Muscle layer of colon (tissue), 2 donors: Measurements from ENCODE around the gene TANGO2.
A peak's percentile ranks its signal among the peaks of the same experiment; 100 is the strongest.

Experiments
- H3K27ac ChIP-seq: one replicate; pipeline ENCODE4 v1.7.0; 2013; ENCODE audit warnings: low read depth, mild to moderate bottlenecking, low read length, moderate library complexity
- H3K27me3 ChIP-seq, 2 donors: one replicate each; pipeline ENCODE4 v1.7.0; 2013; ENCODE audit warnings: low read length in 2 of 2, mild to moderate bottlenecking in 2 of 2; ENCODE audit not compliant: insufficient read depth in 2 of 2, control insufficient read depth in 1 of 2
- H3K36me3 ChIP-seq: one replicate; pipeline ENCODE4 v1.7.0; 2013; ENCODE audit warnings: mild to moderate bottlenecking, low read length; ENCODE audit not compliant: insufficient read depth
- H3K4me1 ChIP-seq: one replicate; pipeline ENCODE4 v1.7.0; 2013; ENCODE audit warnings: mild to moderate bottlenecking, low read length; ENCODE audit not compliant: insufficient read depth
- H3K4me3 ChIP-seq, 2 donors: one replicate each; pipeline ENCODE4 v1.7.0; 2013; ENCODE audit warnings: low read length in 2 of 2, low read depth in 1 of 2, mild to moderate bottlenecking in 1 of 2, moderate library complexity in 1 of 2
- H3K9ac ChIP-seq: one replicate; pipeline ENCODE4 v1.7.0; 2013; ENCODE audit warnings: low read length
- H3K9me3 ChIP-seq: one replicate; pipeline ENCODE4 v1.7.0; 2013; ENCODE audit warnings: mild to moderate bottlenecking, low read length
- donor health status: abdominal sarcoma.
- donor health status: Adenocarcinoma of cecum.

TANGO2 gene

DNA sequence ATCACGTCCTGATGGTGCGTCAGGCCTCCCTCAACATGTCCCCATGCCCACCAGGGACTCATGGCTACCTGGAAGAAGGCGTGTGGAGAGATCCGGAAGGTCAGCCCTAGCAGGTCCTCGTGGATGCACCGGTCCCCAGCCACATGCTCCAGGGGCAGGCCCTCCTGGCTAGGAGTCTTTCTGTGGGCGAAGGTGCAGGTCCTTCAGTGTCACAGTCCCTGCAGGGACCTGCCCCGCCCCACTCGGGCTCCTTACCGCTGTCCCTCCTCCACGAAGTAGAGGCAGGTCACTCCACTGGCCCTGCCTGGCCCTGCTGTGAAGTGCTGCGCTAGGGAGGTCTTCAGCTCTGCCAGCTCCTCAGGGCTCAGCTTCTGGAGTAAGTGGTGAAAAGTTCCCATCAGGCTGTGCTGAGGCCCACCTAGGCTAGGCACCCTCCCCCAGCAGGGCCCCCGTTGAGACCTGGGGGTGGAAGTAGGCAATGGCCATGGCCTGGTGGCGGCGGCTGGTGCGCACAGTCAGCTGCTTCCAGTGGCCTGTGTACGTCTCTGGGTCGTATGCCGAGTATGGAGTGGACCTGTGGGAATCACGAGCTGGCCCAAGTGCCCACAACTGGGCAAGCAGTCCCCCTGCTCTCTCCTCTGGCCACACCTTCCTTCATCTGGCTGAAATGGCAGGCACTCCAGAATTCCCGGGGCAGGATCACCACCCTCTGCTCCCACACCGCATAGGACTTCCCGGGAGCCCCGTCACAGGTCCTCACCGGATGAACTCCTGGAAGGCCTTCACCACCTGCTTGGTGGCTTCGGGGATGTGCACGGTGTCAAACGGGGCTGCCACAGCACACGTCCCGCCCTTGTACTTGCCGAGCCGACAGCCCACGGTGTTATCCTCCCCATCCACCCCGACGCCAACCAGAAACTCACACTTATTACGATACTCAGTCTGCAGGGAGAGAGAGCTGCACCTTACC, 93.9 kb downstream of the TANGO2 start:
- Histone ChIP-seq H3K36me3 (peaks cover 60% of the 10 kb centered on the region), H3K4me3 (no peak overlapping the region), H3K27me3 (no peaks in the 10 kb centered on the region), H3K27ac (no peak overlapping the region), H3K9ac (no peak overlapping the region), H3K4me1 (peaks cover 23% of the 10 kb centered on the region), H3K9me3 (no peaks in the 10 kb centered on the region)

- Histone ChIP-seq H3K9me3 (no peaks in the 10 kb centered on the region), H3K36me3 (peaks cover 64% of the 10 kb centered on the region), H3K4me3 (peak within 1 kb of the TSS; percentile 71 to 72), H3K27ac (peak within 1 kb of the TSS; percentile 90), H3K27me3 (no peaks in the 10 kb centered on the region), H3K4me1 (peaks cover 23% of the 10 kb centered on the region), H3K9ac (peak within 1 kb of the TSS; percentile 75)
Measured at GRCh38 chr22:20115691-20116375, 94.9 kb downstream of the TANGO2 start, which contains the start of gene RANBP1. Gene RANBP1 (plus strand): TSS chr22:20116104. CDS start chr22:20116185, 81 bp downstream.

DNA sequence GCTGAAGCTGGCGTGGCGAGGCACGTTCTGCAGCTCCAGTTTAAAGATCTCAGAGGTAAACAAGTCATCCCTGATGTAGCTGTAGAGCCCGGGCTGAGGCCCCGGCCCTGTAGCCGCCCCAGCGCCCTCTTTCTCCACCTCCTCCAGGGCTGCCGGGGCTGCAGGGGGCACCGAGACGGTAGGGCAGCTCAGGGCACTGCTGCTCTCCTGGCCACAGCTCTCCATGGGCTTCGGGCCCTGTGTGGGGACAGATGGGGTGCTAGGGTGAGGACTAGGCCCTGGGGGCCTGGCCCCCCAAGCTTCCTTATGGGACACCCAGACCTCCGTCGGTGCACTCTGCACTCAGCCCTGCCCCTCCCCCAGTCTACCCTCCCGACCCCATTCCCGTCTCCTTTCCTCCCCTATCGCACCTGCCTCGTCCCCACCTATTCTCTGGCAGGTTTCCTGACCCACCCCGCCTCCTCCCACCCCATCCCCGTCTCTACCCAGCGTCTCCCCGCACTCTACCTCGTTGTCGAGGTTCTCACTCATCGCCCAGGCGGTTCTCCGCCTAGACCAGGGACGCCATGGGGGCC, 95.6 kb downstream of the TANGO2 start:
- Histone ChIP-seq H3K4me1 (peaks cover 23% of the 10 kb centered on the region), H3K9me3 (no peaks in the 10 kb centered on the region), H3K9ac (peak overlapping the region; percentile 75), H3K27ac (peak overlapping the region; percentile 90), H3K4me3 (peak overlapping the region; percentile 71 to 72), H3K27me3 (no peaks in the 10 kb centered on the region), H3K36me3 (peaks cover 59% of the 10 kb centered on the region)
